ENCODE data around the gene ST3GAL3. TPM values are rescaled to one million over a fixed set of nuclear protein-coding genes. Genes with fewer than 3 reads are reported as not detected.
"Not testable (repeated sequence)": the region's sequence is repeated elsewhere in the genome, so short reads cannot be mapped to it uniquely, and the experiment has no call there.

The ST3GAL3 gene
- total RNA-seq, 6 experiments from 2014 or later: 6.4 to 14.2 (median 12.0) TPM

DNA sequence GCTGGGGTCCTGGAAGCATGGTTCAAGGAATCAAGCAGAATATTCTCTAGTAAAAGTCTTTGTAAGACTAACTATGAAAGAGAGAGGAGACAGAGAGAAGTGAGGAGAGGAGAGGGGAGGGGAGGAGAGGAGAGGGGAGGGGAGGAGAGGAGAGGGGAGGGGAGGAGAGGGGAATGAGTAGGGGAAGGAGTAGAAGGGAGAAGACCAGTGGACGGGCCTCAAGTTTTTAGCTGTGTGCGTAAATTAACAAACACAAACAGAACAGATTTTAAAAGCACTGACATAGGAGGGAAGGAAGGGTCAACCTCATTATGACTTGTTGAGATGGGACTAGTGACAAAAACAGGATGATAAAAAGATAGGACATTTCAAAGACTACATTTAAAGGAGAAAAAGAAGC lies 62.8 kb downstream of the ST3GAL3 start:
- no peak for DNase-seq
- Histone ChIP-seq H3K36me3 (no peaks in the 10 kb centered on the region), H3K27ac (no peak overlapping the region), H3K9me3 (no peaks in the 10 kb centered on the region), H3K27me3 (no peaks in the 10 kb centered on the region), H3K4me1 (no peaks in the 10 kb centered on the region), H3K4me3 (no peak overlapping the region)
- no peak for TF ChIP-seq POLR2A (IDR thresholded peaks at IDR 0.05)
- intact Hi-C loops (cut with DNase I): no loop called here
- no peak for ATAC-seq
- 94% methylated on average over 2 of the region's 2 CpGs for WGBS (ENCODE audit: insufficient coverage, low coverage, low lambda C conversion rate, missing lambda C conversion rate)

DNA sequence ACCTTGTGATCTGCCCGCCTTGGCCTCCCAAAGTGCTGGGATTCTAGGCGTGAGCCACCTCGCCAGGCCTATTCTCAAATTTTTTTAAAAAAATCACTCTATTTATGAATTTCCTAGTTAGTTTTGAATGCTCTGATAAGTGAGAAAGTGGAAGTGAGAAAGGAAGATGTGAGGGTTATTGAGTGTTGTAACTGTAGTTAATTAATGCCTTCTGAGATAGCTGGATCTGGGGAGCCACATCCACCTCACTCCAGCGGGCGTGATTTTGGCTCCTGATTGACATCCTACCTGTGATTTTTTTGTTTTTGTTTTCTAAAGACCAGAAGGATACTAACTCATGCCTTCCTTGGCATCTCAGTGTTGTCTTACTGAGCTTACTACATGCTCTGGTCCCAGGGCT lies 65.6 kb downstream of the ST3GAL3 start:
- Histone ChIP-seq H3K4me3 (no peak overlapping the region), H3K27ac (no peak overlapping the region), H3K36me3 (no peaks in the 10 kb centered on the region), H3K27me3 (no peaks in the 10 kb centered on the region), H3K4me1 (no peaks in the 10 kb centered on the region), H3K9me3 (no peaks in the 10 kb centered on the region)
- intact Hi-C loops (cut with DNase I): no loop called here
- ATAC-seq (no peak), DNase-seq (no peak)
- TF ChIP-seq, protein P1, sequence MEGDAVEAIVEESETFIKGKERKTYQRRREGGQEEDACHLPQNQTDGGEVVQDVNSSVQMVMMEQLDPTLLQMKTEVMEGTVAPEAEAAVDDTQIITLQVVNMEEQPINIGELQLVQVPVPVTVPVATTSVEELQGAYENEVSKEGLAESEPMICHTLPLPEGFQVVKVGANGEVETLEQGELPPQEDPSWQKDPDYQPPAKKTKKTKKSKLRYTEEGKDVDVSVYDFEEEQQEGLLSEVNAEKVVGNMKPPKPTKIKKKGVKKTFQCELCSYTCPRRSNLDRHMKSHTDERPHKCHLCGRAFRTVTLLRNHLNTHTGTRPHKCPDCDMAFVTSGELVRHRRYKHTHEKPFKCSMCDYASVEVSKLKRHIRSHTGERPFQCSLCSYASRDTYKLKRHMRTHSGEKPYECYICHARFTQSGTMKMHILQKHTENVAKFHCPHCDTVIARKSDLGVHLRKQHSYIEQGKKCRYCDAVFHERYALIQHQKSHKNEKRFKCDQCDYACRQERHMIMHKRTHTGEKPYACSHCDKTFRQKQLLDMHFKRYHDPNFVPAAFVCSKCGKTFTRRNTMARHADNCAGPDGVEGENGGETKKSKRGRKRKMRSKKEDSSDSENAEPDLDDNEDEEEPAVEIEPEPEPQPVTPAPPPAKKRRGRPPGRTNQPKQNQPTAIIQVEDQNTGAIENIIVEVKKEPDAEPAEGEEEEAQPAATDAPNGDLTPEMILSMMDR (IDR thresholded peaks at IDR 0.05): no peak
- no peak for TF ChIP-seq POLR2A (IDR thresholded peaks at IDR 0.05)
- WGBS (ENCODE audit: insufficient coverage, low coverage, low lambda C conversion rate, missing lambda C conversion rate): 77% methylated on average over 5 of the region's 5 CpGs

DNA sequence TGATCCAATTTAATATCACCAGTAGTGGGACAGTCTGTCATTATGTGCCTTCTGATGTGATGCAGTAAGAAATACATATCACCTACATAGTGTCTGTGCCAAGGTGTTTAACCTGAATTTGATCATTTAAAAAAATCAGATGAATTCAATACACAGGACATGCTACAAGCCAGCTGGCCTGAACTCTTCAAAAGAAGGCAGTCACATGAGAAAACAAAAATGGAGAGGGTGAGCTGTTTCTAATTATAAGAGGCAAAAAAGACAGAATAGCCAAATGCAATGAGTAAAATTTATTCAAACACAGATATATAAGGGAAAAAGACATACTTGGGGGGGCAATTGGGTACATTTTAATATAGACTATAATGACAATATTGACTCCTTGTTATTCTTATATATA lies 66.5 kb downstream of the ST3GAL3 start:
- DNase-seq (no peak), ATAC-seq (no peak)
- intact Hi-C loops (cut with DNase I): no loop called here
- no peaks in the 10 kb centered on the region for H3K36me3 ChIP-seq
- no peaks in the 10 kb centered on the region for H3K27me3 ChIP-seq
- H3K4me3 ChIP-seq: no peak overlapping the region
- no peak overlapping the region for H3K27ac ChIP-seq
- H3K4me1 ChIP-seq: no peaks in the 10 kb centered on the region
- no peak for TF ChIP-seq POLR2A (IDR thresholded peaks at IDR 0.05)
- TF ChIP-seq, protein P1 (IDR thresholded peaks at IDR 0.05): no peak
- no peaks in the 10 kb centered on the region for H3K9me3 ChIP-seq

DNA sequence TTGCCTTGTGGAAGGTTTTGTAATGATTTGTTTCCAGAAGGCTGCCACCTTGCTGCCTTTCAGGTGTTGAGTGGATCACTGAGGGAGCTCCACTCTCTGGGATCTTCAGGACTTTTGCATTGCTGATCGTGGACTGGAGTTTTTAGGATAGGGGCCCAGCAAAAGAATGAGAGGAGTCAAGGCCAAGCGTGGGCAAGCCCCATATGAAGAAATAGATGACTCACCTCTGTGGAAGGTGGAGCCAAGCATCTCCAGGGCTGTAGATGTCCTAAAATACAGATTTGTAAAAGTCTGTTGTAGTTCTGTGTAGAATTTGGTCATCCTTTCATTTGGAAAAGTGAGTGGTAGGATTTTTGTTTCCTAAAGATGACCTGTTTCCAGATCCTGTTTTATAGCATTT lies 67.0 kb downstream of the ST3GAL3 start:
- H3K9me3 ChIP-seq: no peaks in the 10 kb centered on the region
- H3K4me1 ChIP-seq: no peaks in the 10 kb centered on the region
- H3K36me3 ChIP-seq: no peaks in the 10 kb centered on the region
- peak in 1 of 4 donors; percentile 58 for ATAC-seq
- no peaks in the 10 kb centered on the region for H3K27me3 ChIP-seq
- no peak overlapping the region for H3K27ac ChIP-seq
- TF ChIP-seq POLR2A (IDR thresholded peaks at IDR 0.05): no peak
- TF ChIP-seq, protein P1 (IDR thresholded peaks at IDR 0.05): no peak
- intact Hi-C loops (cut with DNase I): no loop called here
- no peak for DNase-seq
- 86% methylated on average over 2 of the region's 2 CpGs for WGBS (ENCODE audit: insufficient coverage, low coverage, low lambda C conversion rate, missing lambda C conversion rate)
- H3K4me3 ChIP-seq: no peak overlapping the region

DNA sequence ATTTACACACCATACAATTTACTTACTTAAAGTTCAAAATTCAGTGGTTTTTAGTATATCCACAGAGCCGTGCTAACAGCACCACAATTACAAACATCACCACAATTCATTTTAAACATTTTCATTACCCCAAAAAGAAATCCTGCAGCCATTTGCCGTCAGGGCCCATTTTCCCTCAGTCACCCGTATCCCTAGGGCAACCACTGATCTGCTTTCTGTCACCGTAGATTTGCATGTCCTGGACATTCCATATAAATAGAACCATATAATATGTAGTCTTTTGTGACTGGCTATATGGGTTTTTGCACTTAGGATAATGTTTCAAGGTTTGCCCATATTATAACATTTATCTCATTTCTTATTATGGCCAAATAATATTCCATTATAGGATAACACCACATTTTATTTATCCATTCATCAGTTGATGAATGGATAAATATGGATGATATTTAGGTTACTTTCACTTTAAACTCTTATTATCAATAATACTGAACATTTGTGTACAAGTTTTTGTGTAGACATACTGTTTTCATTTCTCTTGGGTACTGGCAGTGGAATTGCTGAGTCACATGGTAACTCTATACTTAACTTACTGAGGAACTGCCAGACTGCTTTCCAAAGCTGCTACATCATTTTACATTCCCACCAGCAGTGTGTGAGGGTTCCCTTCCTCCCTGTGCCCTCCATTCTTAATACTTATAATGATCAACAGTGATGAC lies 68.9 kb downstream of the ST3GAL3 start:
- intact Hi-C loops (cut with DNase I): no loop called here

DNA sequence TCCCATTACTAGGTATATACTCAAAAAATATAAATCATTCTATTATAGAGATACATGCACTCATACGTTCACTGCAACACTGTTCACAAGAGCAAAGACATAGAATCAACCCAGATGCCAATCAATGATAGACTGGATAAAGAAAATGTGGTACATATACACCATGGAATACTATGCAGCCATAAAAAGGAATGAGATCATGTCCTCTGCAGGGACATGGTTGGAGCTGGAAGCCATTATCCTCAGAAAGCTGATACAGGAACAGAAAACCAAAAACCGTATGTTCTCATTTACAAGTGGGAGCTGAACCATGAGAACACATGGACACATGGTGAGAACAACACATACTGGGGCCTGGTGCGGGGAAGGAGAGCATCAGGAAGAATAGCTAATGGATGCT lies 70.6 kb downstream of the ST3GAL3 start:
- H3K9me3 ChIP-seq; H3K4me3 ChIP-seq; ATAC-seq; H3K27me3 ChIP-seq; intact Hi-C loops (cut with DNase I); DNase-seq; H3K4me1 ChIP-seq; H3K27ac ChIP-seq; H3K36me3 ChIP-seq: not testable (repeated sequence)
- WGBS (ENCODE audit: insufficient coverage, low coverage, low lambda C conversion rate, missing lambda C conversion rate): 100% methylated on average over 2 of the region's 3 CpGs

More for the DNA sequence above, 68.9 kb downstream of the ST3GAL3 start:
- ATAC-seq: no peak
- no peaks in the 10 kb centered on the region for H3K27me3 ChIP-seq
- no peak overlapping the region for H3K4me3 ChIP-seq
- DNase-seq: no peak
- H3K4me1 ChIP-seq: no peaks in the 10 kb centered on the region
- no peaks in the 10 kb centered on the region for H3K9me3 ChIP-seq
- no peak for TF ChIP-seq POLR2A (IDR thresholded peaks at IDR 0.05)
- TF ChIP-seq, protein P1 (IDR thresholded peaks at IDR 0.05): no peak
- WGBS (ENCODE audit: insufficient coverage, low coverage, low lambda C conversion rate, missing lambda C conversion rate): 88% methylated on average over 4 of the region's 4 CpGs
- H3K27ac ChIP-seq: no peak overlapping the region
- no peaks in the 10 kb centered on the region for H3K36me3 ChIP-seq

All from right lobe of liver (tissue), 6 donors.